NT2/D1 (cell line): ENCODE results near the gene GNG5.
A peak's percentile ranks its signal among the peaks of the same experiment; 100 is the strongest.

Source experiments
- DNase-seq: peaks from one replicate; pipeline ENCODE4 v3.0.0-alpha.2; 2011; ENCODE audit warnings: low read depth, low spot score
- H3K27me3 ChIP-seq: 2 replicates; pipeline ENCODE4 v1.6.0; 2011; ENCODE audit warnings: mild to moderate bottlenecking; ENCODE audit not compliant: insufficient read length, insufficient read depth
- H3K36me3 ChIP-seq: 2 replicates; pipeline ENCODE4 v1.6.1; 2011; ENCODE audit warnings: mild to moderate bottlenecking, low read length, mixed read lengths; ENCODE audit not compliant: insufficient read depth, insufficient read length
- H3K4me1 ChIP-seq: 2 replicates; pipeline ENCODE4 v1.5.1; 2011; ENCODE audit not compliant: insufficient read depth, insufficient read length
- H3K4me3 ChIP-seq: 2 replicates; pipeline ENCODE4 v1.5.1; 2011; ENCODE audit warnings: low read depth; ENCODE audit not compliant: insufficient read length
- H3K9ac ChIP-seq: 2 replicates; pipeline ENCODE4 v1.6.0; 2011; ENCODE audit warnings: low read depth; ENCODE audit not compliant: insufficient read length
- H3K9me3 ChIP-seq: 2 replicates; pipeline ENCODE4 v1.5.1; 2011; ENCODE audit warnings: mild to moderate bottlenecking, low read length; ENCODE audit not compliant: insufficient read depth
- SUZ12 ChIP-seq: IDR thresholded peaks from 2 replicates; pipeline ENCODE4 v1.6.1; 2011; ENCODE audit not compliant: insufficient read length, insufficient read depth; ENCODE audit errors: extremely low read depth
- YY1 ChIP-seq: IDR thresholded peaks from 2 replicates; pipeline ENCODE4 v1.6.1; 2011; ENCODE audit not compliant: insufficient read length, insufficient read depth
- ZNF274 ChIP-seq: IDR thresholded peaks from 2 replicates; pipeline ENCODE4 v1.6.1; 2011; ENCODE audit warnings: mild to moderate bottlenecking, low read depth, low read length

Gene GNG5

DNA sequence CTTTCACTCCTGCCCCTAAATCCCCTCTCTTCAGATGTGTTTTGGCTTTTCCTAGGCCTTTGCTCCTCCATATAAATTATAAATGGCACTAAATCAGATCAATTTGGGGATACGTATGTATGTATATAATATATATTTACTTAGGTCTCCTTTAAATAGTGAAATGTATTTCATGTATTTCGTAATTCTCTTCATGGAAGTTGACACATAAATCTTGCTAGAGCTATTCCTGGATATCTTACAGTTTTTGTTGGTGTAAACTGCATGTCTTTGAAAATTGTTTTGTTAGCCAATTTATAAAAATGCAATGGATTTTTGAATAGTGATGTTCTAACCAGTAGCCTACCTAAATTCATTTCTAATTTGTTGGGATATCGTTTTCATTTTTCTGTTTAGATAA, 18.3 kb downstream of the GNG5 start:
- TF ChIP-seq ZNF274, result no peak
- no peak for TF ChIP-seq SUZ12
- no peak for TF ChIP-seq YY1
- Histone ChIP-seq H3K9ac (no peak overlapping the region), H3K4me1 (peaks cover 1% of the 10 kb centered on the region), H3K9me3 (no peaks in the 10 kb centered on the region), H3K27me3 (no peaks in the 10 kb centered on the region), H3K36me3 (peaks cover 79% of the 10 kb centered on the region), H3K4me3 (no peak overlapping the region)
- DNase-seq, result no peak

DNA sequence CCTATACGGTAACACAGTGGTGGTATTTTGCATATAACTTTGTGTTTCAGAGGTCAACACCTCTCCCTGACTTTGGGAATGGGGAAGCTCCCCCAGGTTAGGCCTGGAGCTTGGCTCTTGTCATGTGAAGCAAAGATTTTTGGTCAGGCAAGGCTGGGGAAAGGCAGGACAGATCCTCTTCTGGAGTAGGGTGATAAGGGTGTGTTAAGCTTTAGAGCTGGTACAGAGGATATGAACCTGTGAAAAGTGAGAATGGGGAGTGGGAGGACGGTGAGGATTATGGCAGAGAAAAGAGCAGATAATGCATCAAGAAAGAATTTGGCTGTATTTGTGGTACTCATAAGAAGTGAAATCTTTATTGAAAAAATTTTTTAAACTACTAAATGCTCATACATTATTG, 25.1 kb downstream of the GNG5 start:
- peaks cover 54% of the 10 kb centered on the region for H3K36me3 ChIP-seq
- H3K4me1 ChIP-seq, result peaks cover 3% of the 10 kb centered on the region
- no peak for DNase-seq
- no peak overlapping the region for H3K4me3 ChIP-seq
- no peak overlapping the region for H3K9ac ChIP-seq
- H3K9me3 ChIP-seq, result peaks cover 9% of the 10 kb centered on the region; the same call in 1 of the 2 replicates
- no peaks in the 10 kb centered on the region for H3K27me3 ChIP-seq
- no peak for TF ChIP-seq SUZ12
- TF ChIP-seq ZNF274, result no peak
- no peak for TF ChIP-seq YY1

GRCh38 chr1:84480650-84481049, 25.7 kb downstream of the GNG5 start:
- no peak overlapping the region for H3K4me3 ChIP-seq
- no peak for DNase-seq
- no peaks in the 10 kb centered on the region for H3K27me3 ChIP-seq
- TF ChIP-seq SUZ12 (no peak), ZNF274 (no peak), YY1 (no peak)
- H3K9ac ChIP-seq, result no peak overlapping the region
- H3K4me1 ChIP-seq, result peaks cover 3% of the 10 kb centered on the region
- H3K9me3 ChIP-seq, result peaks cover 9% of the 10 kb centered on the region; the same call in 1 of the 2 replicates
- peaks cover 49% of the 10 kb centered on the region for H3K36me3 ChIP-seq

GRCh38 chr1:84479998-84480397, 26.4 kb downstream of the GNG5 start:
- peaks cover 3% of the 10 kb centered on the region for H3K4me1 ChIP-seq
- peak overlapping the region; percentile 76 for H3K4me3 ChIP-seq
- DNase-seq, result no peak
- peaks cover 42% of the 10 kb centered on the region for H3K36me3 ChIP-seq
- TF ChIP-seq YY1 (no peak), SUZ12 (no peak), ZNF274 (no peak)
- peaks cover 9% of the 10 kb centered on the region; the same call in 1 of the 2 replicates for H3K9me3 ChIP-seq
- H3K27me3 ChIP-seq, result no peaks in the 10 kb centered on the region
- peak overlapping the region; percentile 86 for H3K9ac ChIP-seq

GRCh38 chr1:84478876-84479868, 27.2 kb downstream of the GNG5 start, which contains the start of gene RPF1:
Gene RPF1 (plus strand): TSS chr1:84479266. CDS start chr1:84479282, 16 bp downstream.
- Histone ChIP-seq H3K4me1 (peaks cover 3% of the 10 kb centered on the region), H3K9me3 (peaks cover 9% of the 10 kb centered on the region; the same call in 1 of the 2 replicates)
- TF ChIP-seq SUZ12 (no peak), YY1 (peak; percentile 29)

GRCh38 chr1:84476225-84476624, 30.2 kb downstream of the GNG5 start:
- DNase-seq, result no peak
- H3K9me3 ChIP-seq, result peaks cover 9% of the 10 kb centered on the region; the same call in 1 of the 2 replicates
- no peak overlapping the region for H3K9ac ChIP-seq
- H3K4me1 ChIP-seq, result peaks cover under 1% of the 10 kb centered on the region
- peaks cover 7% of the 10 kb centered on the region for H3K36me3 ChIP-seq
- no peaks in the 10 kb centered on the region for H3K27me3 ChIP-seq
- TF ChIP-seq YY1 (no peak), ZNF274 (no peak), SUZ12 (no peak)
- no peak overlapping the region for H3K4me3 ChIP-seq

More at GRCh38 chr1:84478876-84479868, 27.2 kb downstream of the GNG5 start, which contains the start of gene RPF1:
- peak within 1 kb of the TSS; percentile 86 for H3K9ac ChIP-seq
- peak within 1 kb of the TSS; percentile 76 for H3K4me3 ChIP-seq
- no peaks in the 10 kb centered on the region for H3K27me3 ChIP-seq
- peak; percentile 85 for DNase-seq
- peaks cover 35% of the 10 kb centered on the region for H3K36me3 ChIP-seq

DNA sequence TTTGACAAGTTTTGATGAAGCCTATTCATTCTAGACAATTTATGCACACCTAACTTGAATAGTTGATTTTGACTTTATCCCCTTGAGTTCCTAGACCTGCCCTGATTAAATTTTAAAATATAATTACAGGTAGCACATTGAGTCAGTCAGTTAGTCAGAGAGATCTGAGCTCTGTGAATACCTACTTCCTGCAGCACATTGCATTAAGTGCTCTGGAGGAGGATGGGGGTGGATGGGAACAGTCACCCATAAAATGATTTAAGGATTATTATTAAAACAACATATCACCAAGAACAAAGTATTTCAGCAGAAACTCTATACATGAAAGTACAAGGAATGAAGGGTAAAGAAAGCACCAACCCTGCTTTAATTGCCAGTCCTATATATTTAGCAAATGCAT, 39.1 kb downstream of the GNG5 start:
- H3K27me3 ChIP-seq, result no peaks in the 10 kb centered on the region
- no peaks in the 10 kb centered on the region for H3K36me3 ChIP-seq
- H3K9me3 ChIP-seq, result no peaks in the 10 kb centered on the region
- no peaks in the 10 kb centered on the region for H3K4me1 ChIP-seq
- no peak overlapping the region for H3K9ac ChIP-seq
- no peak for DNase-seq
- no peak for TF ChIP-seq ZNF274
- no peak for TF ChIP-seq SUZ12
- no peak for TF ChIP-seq YY1
- H3K4me3 ChIP-seq, result no peak overlapping the region

- Histone ChIP-seq H3K36me3 (no peaks in the 10 kb centered on the region), H3K9me3 (no peaks in the 10 kb centered on the region), H3K9ac (no peak overlapping the region), H3K27me3 (no peaks in the 10 kb centered on the region), H3K4me1 (no peaks in the 10 kb centered on the region), H3K4me3 (no peak overlapping the region)
- TF ChIP-seq ZNF274, result no peak
- no peak for TF ChIP-seq SUZ12
- no peak for TF ChIP-seq YY1
- DNase-seq, result no peak
Measured at GRCh38 chr1:84462118-84462517, 44.3 kb downstream of the GNG5 start.
